ENCODE results near the gene NTRK2.

The NTRK2 gene

GRCh38 chr9:84900421-84900820, 230.9 kb downstream of the NTRK2 start:
- DNase-seq = no peak

GRCh38 chr9:84903963-84904362, 234.4 kb downstream of the NTRK2 start:
- no peak for DNase-seq

GRCh38 chr9:84916769-84917168, 247.2 kb downstream of the NTRK2 start:
- DNase-seq = no peak

- DNase-seq = peak; percentile 75
These were observed 248.0 kb downstream of the NTRK2 start for GRCh38 chr9:84917366-84918070.

GRCh38 chr9:84919440-84919839, 249.9 kb downstream of the NTRK2 start:
- no peak for DNase-seq

GRCh38 chr9:84921175-84921574, 251.6 kb downstream of the NTRK2 start:
- no peak for DNase-seq

- DNase-seq = no peak
These were observed 252.5 kb downstream of the NTRK2 start for GRCh38 chr9:84922051-84922450.

GRCh38 chr9:84924266-84924665, 254.7 kb downstream of the NTRK2 start:
- peak; percentile 60 for DNase-seq

- no peak for DNase-seq
These were observed 255.8 kb downstream of the NTRK2 start for GRCh38 chr9:84925225-84925872.

GRCh38 chr9:84926793-84927192, 257.3 kb downstream of the NTRK2 start:
- no peak for DNase-seq

- DNase-seq = no peak
These were observed 258.9 kb downstream of the NTRK2 start for GRCh38 chr9:84928419-84928818.

- no peak for DNase-seq
These were observed 259.5 kb downstream of the NTRK2 start for GRCh38 chr9:84929068-84929467.

- no peak for DNase-seq
These were observed 263.5 kb downstream of the NTRK2 start for GRCh38 chr9:84932915-84933527.

GRCh38 chr9:84935528-84936117, 266.1 kb downstream of the NTRK2 start:
- no peak for DNase-seq

- DNase-seq = peak; percentile 66
These were observed 267.7 kb downstream of the NTRK2 start for GRCh38 chr9:84937180-84937579.

- DNase-seq = no peak
These were observed 268.1 kb downstream of the NTRK2 start for GRCh38 chr9:84937581-84937980.

GRCh38 chr9:84939774-84940173, 270.2 kb downstream of the NTRK2 start:
- DNase-seq = no peak

GRCh38 chr9:84940294-84940693, 270.8 kb downstream of the NTRK2 start:
- DNase-seq = no peak

GRCh38 chr9:84941792-84942191, 272.3 kb downstream of the NTRK2 start:
- DNase-seq = no peak

- DNase-seq = no peak
These were observed 274.0 kb downstream of the NTRK2 start for GRCh38 chr9:84943482-84944050.

- DNase-seq = no peak
These were observed 276.5 kb downstream of the NTRK2 start for GRCh38 chr9:84945878-84946538.

GRCh38 chr9:84947412-84947972, 278.0 kb downstream of the NTRK2 start:
- DNase-seq = no peak

- no peak for DNase-seq
These were observed 279.7 kb downstream of the NTRK2 start for GRCh38 chr9:84949258-84949657.

All from retina (tissue), 1 donor.